ENCODE measurements around the gene CNTNAP5. TPM values are rescaled to one million over a fixed set of nuclear protein-coding genes. Genes with fewer than 3 reads are reported as not detected.

Gene CNTNAP5
- total and polyA plus RNA-seq, 2 of the 8 experiments (the other 6 are each of a cell fraction or from before 2014, with no cell fraction given) = 0.11 to 0.76 TPM

DNA sequence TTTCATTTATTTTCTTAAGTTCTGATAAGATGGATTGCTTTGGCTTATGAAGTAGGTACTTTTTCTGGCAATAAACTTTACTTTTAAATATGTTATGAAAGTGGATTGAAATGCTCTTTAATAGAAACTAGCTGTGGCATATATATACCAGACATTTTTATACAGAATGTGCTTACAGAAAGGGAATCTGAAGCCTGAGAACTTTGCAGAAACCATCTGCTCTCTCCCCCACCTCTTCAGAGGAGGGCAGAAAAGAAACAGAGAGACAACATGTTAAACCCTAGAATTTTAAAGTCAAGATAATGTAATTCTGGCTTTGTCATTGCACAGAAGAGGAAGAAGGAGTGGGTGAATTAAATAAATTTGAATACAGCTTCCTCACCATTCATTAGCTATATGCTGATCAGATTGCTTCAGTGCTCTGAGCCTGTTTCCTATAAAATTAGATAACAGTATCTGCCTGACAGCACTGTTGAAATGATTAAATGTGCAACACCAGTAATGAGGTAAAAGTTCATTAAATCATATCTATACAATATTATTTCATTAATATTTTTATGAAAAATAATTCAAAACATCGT is 247.3 kb downstream of the CNTNAP5 start:
- Histone ChIP-seq H3K4me2 (ENCODE audit: insufficient read depth in 1 of 2, low read depth in 2 of 2, low read length in 2 of 2) (no peak overlapping the region), H2BK12ac (ENCODE audit: low read depth, low read length) (no peak overlapping the region), H3K27ac (ENCODE audit: low read depth, low read length) (no peak overlapping the region), H3K23ac (ENCODE audit: insufficient read length) (no peak overlapping the region), H3K56ac (replicated peaks; ENCODE audit: insufficient read length, low read depth, low read length) (no peak overlapping the region), H4K20me1 (replicated peaks in 1 of 2; ENCODE audit: control insufficient read depth in 1 of 2, insufficient read depth in 2 of 2, low read length in 2 of 2) (no peaks in the 10 kb centered on the region), H3K14ac (ENCODE audit: insufficient read length) (no peak overlapping the region), H2AFZ (ENCODE audit: low read length) (no peak overlapping the region), H3K18ac (ENCODE audit: extremely low read depth, low read length) (no peak overlapping the region), H3K23me2 (ENCODE audit: low read depth, low read length) (no peaks in the 10 kb centered on the region), H3K27me3 (replicated peaks in 1 of 4; ENCODE audit: control insufficient read depth in 3 of 4, extremely low read depth in 1 of 4, insufficient read depth in 3 of 4, low read length in 3 of 4) (no peaks in the 10 kb centered on the region), H2BK15ac (ENCODE audit: low read length) (no peak overlapping the region), H3K36me3 (ENCODE audit: control insufficient read depth in 2 of 4, insufficient read depth in 4 of 4, low read length in 3 of 4) (no peaks in the 10 kb centered on the region), H4K5ac (ENCODE audit: insufficient read length, low read depth, low read length) (no peak overlapping the region), H2BK120ac (replicated peaks; ENCODE audit: low read depth, low read length) (no peak overlapping the region), H2AK5ac (ENCODE audit: low read depth, low read length) (no peak overlapping the region), H3K9me3 (ENCODE audit: insufficient read depth in 2 of 2, low read depth in 1 of 2, low read length in 1 of 2) (peaks cover 0 to 2% of the 10 kb centered on the region in 2 experiments; a peak in 2 of 4 replicates), H4K8ac (ENCODE audit: extremely low read depth, insufficient read depth, low read length) (no peak overlapping the region), H2BK5ac (ENCODE audit: low read depth, low read length) (no peak overlapping the region), H3K4ac (replicated peaks; ENCODE audit: insufficient read length, low read depth, low read length) (no peak overlapping the region), H3K9ac (replicated peaks in 1 of 4; ENCODE audit: extremely low read depth in 1 of 4, low read depth in 3 of 4, low read length in 3 of 4) (no peak overlapping the region), H3K79me2 (ENCODE audit: control insufficient read depth in 1 of 2, insufficient read depth in 2 of 2, low read length in 2 of 2) (no peaks in the 10 kb centered on the region), H3K4me1 (replicated peaks in 1 of 4; ENCODE audit: control insufficient read depth in 3 of 4, insufficient read depth in 4 of 4, low read length in 3 of 4) (no peaks in the 10 kb centered on the region), H3K4me3 (ENCODE audit: extremely low read depth in 1 of 4, insufficient read depth in 2 of 4, low read depth in 3 of 4, low read length in 4 of 4) (no peak overlapping the region), H4K91ac (replicated peaks; ENCODE audit: insufficient read length, low read length) (no peak overlapping the region), H3K79me1 (ENCODE audit: low read depth, low read length) (no peaks in the 10 kb centered on the region), H2BK20ac (ENCODE audit: low read length) (no peak overlapping the region)
- FAIRE-seq = no peak
- CTCF ChIA-PET (ENCODE audit: partially characterized antibody) = no interaction called here
- 96% methylated on average over 1 of the region's 1 CpG; no CpG with 5 or more reads in 1 of the 2 experiments for WGBS, 2 experiments (ENCODE audit: extremely low coverage in 1 of 2, insufficient coverage in 1 of 2, insufficient read length in 1 of 2, insufficient replicate concordance in 2 of 2, low coverage in 1 of 2, low lambda C conversion rate in 2 of 2, missing lambda C conversion rate in 1 of 2)
- POLR2A ChIA-PET (ENCODE audit: partially characterized antibody) = no interaction called here
- DNase-seq (ENCODE audit: low read depth in 1 of 2, low spot score in 2 of 2) = no peak
- no peak for TF ChIP-seq TAF7 (optimal IDR thresholded peaks at IDR 0.05; ENCODE audit: borderline replicate concordance, low read depth, low read length)
- TF ChIP-seq SAP30 (IDR thresholded peaks at IDR 0.05; ENCODE audit: insufficient read depth, insufficient replicate concordance, low read length) = no peak
- TF ChIP-seq ASH2L (IDR thresholded peaks at IDR 0.05; ENCODE audit: low read length) = no peak
- TF ChIP-seq, protein P1, sequence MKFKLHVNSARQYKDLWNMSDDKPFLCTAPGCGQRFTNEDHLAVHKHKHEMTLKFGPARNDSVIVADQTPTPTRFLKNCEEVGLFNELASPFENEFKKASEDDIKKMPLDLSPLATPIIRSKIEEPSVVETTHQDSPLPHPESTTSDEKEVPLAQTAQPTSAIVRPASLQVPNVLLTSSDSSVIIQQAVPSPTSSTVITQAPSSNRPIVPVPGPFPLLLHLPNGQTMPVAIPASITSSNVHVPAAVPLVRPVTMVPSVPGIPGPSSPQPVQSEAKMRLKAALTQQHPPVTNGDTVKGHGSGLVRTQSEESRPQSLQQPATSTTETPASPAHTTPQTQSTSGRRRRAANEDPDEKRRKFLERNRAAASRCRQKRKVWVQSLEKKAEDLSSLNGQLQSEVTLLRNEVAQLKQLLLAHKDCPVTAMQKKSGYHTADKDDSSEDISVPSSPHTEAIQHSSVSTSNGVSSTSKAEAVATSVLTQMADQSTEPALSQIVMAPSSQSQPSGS (IDR thresholded peaks at IDR 0.05; ENCODE audit: low read length) = no peak
- no peak for TF ChIP-seq TCF12 (IDR thresholded peaks at IDR 0.05; ENCODE audit: low read depth, low read length)
- no peak for TF ChIP-seq POLR2A (IDR thresholded peaks at IDR 0.05; ENCODE audit: control extremely low read depth in 1 of 2, low read depth in 2 of 2, low read length in 2 of 2)
- no peak for TF ChIP-seq NANOG (IDR thresholded peaks at IDR 0.05; ENCODE audit: insufficient read depth, low read depth, low read length, poor library complexity, severe bottlenecking)
- no peak for TF ChIP-seq YY1 (IDR thresholded peaks at IDR 0.05; ENCODE audit: low read depth, low read length)
- TF ChIP-seq, protein P2, sequence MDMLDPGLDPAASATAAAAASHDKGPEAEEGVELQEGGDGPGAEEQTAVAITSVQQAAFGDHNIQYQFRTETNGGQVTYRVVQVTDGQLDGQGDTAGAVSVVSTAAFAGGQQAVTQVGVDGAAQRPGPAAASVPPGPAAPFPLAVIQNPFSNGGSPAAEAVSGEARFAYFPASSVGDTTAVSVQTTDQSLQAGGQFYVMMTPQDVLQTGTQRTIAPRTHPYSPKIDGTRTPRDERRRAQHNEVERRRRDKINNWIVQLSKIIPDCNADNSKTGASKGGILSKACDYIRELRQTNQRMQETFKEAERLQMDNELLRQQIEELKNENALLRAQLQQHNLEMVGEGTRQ (IDR thresholded peaks at IDR 0.05; ENCODE audit: low read length) = no peak
- no peak for TF ChIP-seq PHF8 (conservative IDR thresholded peaks at IDR 0.05; ENCODE audit: low read depth, low read length)
- TF ChIP-seq NRF1 (IDR thresholded peaks at IDR 0.05; ENCODE audit: low read depth, low read length) = no peak

All from H1 (cell line).